Left colon (tissue), 2 donors: ENCODE data around the gene C14orf93. TPM values are rescaled to one million over a fixed set of nuclear protein-coding genes. Genes with fewer than 3 reads are reported as not detected.
A peak's percentile ranks its signal among the peaks of the same experiment; 100 is the strongest.

Experiments used
- ATAC-seq: fragments of 200-7000 bp; cut with Tn5 transposase; one replicate; pipeline ENCODE4 v1.9.1; 2020; ENCODE audit warnings: mild to moderate bottlenecking, moderate library complexity
- DNase-seq, 2 donors: peaks; one replicate each; pipeline ENCODE4 v3.0.0-alpha.2; 2020
- intact Hi-C, 2 donors: fragments of 100-400 bp; cut with DNase I in 1 of 2; cut with micrococcal nuclease in 1 of 2; formaldehyde crosslinking; loops; one replicate each; pipeline versions ENCODE4 v1.11.2 to v1.14.0; 2022; cut with DNase I, micrococcal nuclease
- long read RNA-seq: library from polyadenylated mRNA; unstranded; transcript quantifications from one replicate; pipeline ENCODE4 v2.0.0, GENCODE V29; 2021
- total RNA-seq, 2 donors: library from RNA; stranded (reverse); fragmentation: NEBNext Ultra II Directional; extraction: Animal tissue kit (Norgen Biotek cat#: 25700); gene quantifications; one replicate each; pipeline ENCODE4 v1.2.1, GENCODE V29; 2021
- donor health status: DM: no; HTN: no; CAD: no.
- donor health status: DM: yes; HTN: yes; CAD: no.

C14orf93 gene, protein sequence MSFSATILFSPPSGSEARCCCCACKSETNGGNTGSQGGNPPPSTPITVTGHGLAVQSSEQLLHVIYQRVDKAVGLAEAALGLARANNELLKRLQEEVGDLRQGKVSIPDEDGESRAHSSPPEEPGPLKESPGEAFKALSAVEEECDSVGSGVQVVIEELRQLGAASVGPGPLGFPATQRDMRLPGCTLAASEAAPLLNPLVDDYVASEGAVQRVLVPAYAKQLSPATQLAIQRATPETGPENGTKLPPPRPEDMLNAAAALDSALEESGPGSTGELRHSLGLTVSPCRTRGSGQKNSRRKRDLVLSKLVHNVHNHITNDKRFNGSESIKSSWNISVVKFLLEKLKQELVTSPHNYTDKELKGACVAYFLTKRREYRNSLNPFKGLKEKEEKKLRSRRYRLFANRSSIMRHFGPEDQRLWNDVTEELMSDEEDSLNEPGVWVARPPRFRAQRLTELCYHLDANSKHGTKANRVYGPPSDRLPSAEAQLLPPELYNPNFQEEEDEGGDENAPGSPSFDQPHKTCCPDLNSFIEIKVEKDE
- total RNA-seq: 10 to 100 TPM; 11.9 to 13.2 TPM
- long read RNA-seq, partial matches to known transcripts: 0 of 4 reads
- long read RNA-seq, other reads (novel, unspliced or antisense): 1 of 4 reads

- intact Hi-C loops: no loop called here
- ATAC-seq (peak; percentile 53), DNase-seq (peak; percentile 82 to 92)
These were observed at the start of gene C14orf93 for GRCh38 chr14:23009939-23010726. C14orf93 (minus strand) TSS chr14:23010143; CDS start chr14:22999023, 11,120 bp downstream.

GRCh38 chr14:23058654-23059504 lies 48.9 kb upstream of the C14orf93 start:
- ATAC-seq: no peak
- intact Hi-C loops: loop anchor here in 1 of 2 donors (5.0 kb wide), 1 partner anchor 72 kb away; no protein-coding TSS in a partner anchor
- DNase-seq: no peak

GRCh38 chr14:23057757-23058653 lies 48.1 kb upstream of the C14orf93 start:
- intact Hi-C loops: loop anchor here (2.0 to 5.0 kb wide), 2 partner anchors 71 kb away; no protein-coding TSS in a partner anchor
- DNase-seq: peak; percentile 82 to 92
- ATAC-seq: peak; percentile 80

GRCh38 chr14:23056956-23057756 lies 47.2 kb upstream of the C14orf93 start, which contains the start of gene CDH24:
CDH24 (minus strand) TSS chr14:23057520; CDS start chr14:23055733, 1,787 bp downstream.
- intact Hi-C loops: loop anchor here (2.0 to 5.0 kb wide), 2 partner anchors 70 kb away; no protein-coding TSS in a partner anchor
- ATAC-seq (peak; percentile 71), DNase-seq (peak; percentile 71 to 85)

DNA sequence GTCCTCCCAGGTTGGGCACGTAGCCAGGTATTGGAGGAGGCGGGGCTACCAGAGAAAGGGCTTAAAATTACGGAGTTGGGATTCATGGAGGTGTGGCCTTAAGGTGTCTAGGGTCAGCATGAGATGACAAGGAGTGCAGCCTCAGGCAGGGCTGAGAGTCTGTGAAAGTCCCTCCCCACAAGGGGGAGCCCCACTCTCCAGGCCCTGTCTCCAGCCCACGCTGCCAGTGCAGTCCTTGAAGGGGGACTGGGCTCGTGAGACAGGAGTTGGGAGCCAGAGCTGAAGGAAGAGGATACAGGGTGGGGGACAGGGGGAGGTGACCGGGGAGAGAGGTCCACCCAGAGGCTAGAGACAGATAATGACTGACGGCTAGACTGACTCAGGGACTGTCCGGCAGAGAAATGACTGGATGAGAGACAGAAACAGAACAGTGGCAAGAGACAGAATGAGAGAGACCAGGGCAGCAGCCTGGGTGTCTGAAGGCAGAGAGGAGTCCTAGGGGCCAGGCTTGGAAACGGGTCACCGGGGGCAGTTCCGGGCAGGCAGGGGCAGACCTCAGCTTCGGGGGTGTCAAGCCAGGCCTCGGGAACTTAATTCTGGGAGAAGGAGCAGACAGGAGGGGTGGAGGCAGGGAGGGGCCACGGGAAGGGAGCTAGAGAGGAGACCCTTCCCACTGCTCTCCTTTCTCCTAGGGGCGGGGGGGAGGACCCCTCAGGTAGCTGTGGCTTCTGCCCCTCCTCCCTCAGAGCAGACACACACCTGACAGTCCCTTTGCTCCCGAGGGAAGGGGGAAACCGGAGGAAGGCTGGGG lies 46.4 kb upstream of the C14orf93 start:
- ATAC-seq (peak; percentile 60), DNase-seq (peak; percentile 62 to 80)
- intact Hi-C loops: loop anchor here (2.0 to 5.0 kb wide), 2 partner anchors 69 to 70 kb away; no protein-coding TSS in a partner anchor

DNA sequence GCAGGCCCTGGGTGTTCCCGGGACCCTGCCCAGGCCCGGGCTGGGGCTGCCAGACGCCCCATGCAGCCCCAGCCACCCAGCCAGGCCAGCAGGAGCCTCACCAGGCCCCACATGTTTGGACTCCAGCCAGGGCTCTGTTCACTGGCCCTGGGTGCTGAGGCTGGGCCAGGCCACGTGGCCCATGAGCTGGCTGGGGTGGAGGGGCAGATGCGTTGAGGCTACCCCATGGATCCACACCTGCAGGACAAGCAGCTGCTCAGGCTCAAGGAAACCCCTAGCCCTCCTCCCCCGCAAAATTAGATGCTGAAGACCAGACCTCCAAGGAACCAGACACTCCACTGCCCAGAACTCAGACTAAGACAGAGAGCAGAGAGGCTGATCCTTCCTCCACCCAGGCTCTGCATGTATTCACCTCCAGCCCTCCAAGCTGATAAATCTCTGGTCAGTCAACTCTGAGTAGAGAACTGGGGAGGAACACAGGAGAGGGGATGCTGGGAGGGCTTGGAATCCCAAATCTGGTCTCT lies 45.7 kb upstream of the C14orf93 start:
- no peak for DNase-seq

GRCh38 chr14:23055147-23055550 lies 45.2 kb upstream of the C14orf93 start:
- ATAC-seq (no peak), DNase-seq (no peak)
- intact Hi-C loops: loop anchor here in 1 of 2 donors (5.0 kb wide), 1 partner anchor 68 kb away; no protein-coding TSS in a partner anchor

More for the DNA sequence above, 45.7 kb upstream of the C14orf93 start:
- ATAC-seq: no peak
- intact Hi-C loops: loop anchor here (2.0 to 5.0 kb wide), 2 partner anchors 68 to 69 kb away; no protein-coding TSS in a partner anchor

DNA sequence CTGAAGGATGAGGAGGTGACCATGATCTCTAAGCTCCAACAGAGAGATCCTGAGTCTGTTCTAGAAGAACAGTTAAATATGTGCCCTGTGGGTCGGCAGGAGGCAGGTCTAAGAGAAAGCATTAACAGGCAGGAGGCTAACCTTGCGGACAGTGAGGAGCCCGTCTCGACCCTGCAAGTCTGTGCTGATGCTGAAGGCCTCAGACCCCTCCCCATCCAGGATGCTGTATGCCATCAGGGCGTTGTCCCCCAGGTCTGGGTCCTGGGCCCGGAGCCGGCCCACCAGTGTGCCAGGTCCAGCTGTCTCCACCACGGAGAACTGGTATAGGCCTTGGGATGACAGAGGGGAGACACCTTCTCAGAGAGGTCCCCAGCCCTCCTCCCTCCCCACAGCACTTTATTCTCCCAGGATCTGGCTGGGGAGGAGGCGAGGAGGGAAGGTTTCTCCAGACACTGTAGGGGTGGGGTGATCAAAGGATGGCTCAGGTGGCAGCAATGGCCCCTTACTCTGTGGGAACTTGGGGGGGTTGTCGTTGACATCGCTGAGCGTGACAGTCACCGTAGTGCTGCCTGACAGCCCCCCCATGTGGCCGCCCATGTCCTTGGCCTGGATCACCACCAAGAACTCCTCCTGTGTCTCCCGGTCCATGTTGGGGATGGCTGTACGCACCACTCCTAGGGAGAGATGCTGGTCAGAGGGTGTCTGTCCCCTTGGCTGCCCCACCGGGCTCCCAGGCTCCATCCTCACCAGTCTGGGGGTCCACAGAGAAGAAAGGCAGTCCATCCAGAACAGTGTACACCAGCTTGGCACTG lies 44.3 kb upstream of the C14orf93 start:
- intact Hi-C loops: no loop called here

GRCh38 chr14:23053426-23053825 lies 43.5 kb upstream of the C14orf93 start:
- DNase-seq (no peak), ATAC-seq (no peak)
- intact Hi-C loops: no loop called here

More for the DNA sequence above, 44.3 kb upstream of the C14orf93 start:
- DNase-seq (no peak), ATAC-seq (no peak)

DNA sequence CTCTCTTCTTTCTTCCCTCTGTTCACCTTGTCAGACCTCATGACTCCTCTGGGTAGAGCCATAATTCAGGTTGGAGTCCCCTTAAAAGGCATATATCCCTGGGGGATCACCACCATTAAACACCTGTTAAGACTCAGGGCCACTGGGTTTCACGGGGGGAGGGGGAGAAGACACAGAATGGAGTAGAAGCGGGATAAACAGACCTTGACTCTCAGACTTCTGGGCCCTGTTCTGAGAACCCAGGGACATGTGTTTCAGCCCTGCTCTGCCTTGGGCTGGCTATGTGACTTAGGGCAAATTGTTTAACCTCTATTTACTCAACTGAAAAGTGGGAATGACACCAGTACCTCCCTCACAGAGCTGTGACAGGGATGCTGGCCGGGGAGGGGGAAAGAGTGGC lies 42.7 kb upstream of the C14orf93 start:
- intact Hi-C loops: no loop called here
- ATAC-seq (no peak), DNase-seq (no peak)

- intact Hi-C loops: no loop called here
- DNase-seq (no peak), ATAC-seq (no peak)
These were observed 42.3 kb upstream of the C14orf93 start for GRCh38 chr14:23052182-23052623.

GRCh38 chr14:23051141-23052057 lies 41.5 kb upstream of the C14orf93 start:
- intact Hi-C loops: no loop called here
- no peak for ATAC-seq
- no peak for DNase-seq

DNA sequence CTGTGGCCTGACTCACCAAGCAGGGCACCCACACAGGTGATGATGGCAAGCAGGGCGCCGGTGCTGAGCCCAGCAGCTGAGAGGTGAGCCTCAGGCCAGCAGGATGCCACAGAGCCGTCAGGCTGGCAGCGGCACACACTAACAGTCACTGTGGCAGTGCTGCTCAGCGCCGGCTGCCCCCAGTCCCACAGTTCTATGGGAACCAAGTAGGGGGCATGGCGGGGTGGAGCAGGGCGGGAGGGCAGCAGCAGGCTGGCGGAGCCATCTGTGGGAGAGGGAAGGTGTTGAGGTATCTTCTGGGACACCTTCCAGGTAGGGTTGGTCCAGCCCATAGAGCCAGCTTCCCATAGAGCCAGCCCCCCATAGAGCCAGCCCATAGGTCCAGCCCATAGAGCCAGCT lies 39.1 kb upstream of the C14orf93 start:
- DNase-seq (no peak), ATAC-seq (no peak)
- intact Hi-C loops: no loop called here
